ENCODE measurements around the gene GSG1.
"Not testable (repeated sequence)": the region's sequence is repeated elsewhere in the genome, so short reads cannot be mapped to it uniquely, and the experiment has no call there.

- not testable (repeated sequence) for TF ChIP-seq POLR2A (IDR thresholded peaks at IDR 0.05; ENCODE audit: low read length); GATA1 (IDR thresholded peaks at IDR 0.05; ENCODE audit: low read depth, low read length)
Observed at GRCh38 chr12:13035335-13035734, 68.1 kb downstream of the GSG1 start.
